HG02885 (cell line): ENCODE results near the gene BCL11A.

Experiments used
- ATAC-seq: cut with Tn5 transposase; IDR thresholded peaks from one replicate; pipeline ENCODE4 v1.9.1; 2021; ENCODE audit warnings: mild to moderate bottlenecking; ENCODE audit not compliant: unreplicated experiment, poor library complexity

Gene BCL11A

DNA sequence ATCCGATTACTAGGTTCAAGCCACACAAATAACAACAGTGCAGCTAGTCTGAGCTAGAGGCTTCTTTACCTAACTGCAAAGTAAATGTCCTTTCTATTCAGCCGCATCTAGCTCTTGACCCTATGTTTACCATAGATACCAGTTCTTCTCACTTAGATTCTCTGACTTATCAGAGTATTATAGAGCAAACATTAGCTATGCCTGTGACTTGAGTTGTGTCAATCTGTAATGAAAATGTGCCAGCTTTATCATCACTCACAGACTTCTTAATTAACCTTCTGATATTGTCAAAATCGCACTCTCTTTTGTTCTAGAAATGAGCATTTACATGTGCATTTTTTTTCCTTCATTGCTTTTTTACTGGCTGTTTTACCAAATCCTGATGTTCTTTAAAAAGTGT is 79.9 kb downstream of the BCL11A start:
- ATAC-seq, result no peak

GRCh38 chr2:60472663-60473289 is 80.7 kb downstream of the BCL11A start:
- ATAC-seq, result no peak

DNA sequence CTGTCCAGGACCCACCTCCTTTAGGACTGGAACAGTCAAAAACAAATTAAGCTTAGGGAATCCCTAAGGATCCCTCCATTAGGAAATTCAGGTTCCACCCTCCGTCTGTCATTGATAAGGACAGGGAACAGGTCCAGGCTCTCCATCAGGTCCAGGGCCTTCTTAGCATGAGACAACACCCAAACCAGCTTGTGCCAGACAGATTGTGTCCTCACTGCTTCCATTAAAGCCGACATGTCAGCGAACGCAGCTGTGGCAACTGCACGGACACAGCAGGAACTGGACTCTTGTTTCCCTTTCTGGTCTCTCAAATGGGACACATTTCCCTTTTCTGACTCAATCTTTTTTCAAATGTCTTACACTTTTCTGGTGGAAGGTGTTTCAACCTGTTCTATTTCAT is 81.4 kb downstream of the BCL11A start:
- no peak for ATAC-seq

- no peak for ATAC-seq
Measured at GRCh38 chr2:60470340-60470739, 83.1 kb downstream of the BCL11A start.

DNA sequence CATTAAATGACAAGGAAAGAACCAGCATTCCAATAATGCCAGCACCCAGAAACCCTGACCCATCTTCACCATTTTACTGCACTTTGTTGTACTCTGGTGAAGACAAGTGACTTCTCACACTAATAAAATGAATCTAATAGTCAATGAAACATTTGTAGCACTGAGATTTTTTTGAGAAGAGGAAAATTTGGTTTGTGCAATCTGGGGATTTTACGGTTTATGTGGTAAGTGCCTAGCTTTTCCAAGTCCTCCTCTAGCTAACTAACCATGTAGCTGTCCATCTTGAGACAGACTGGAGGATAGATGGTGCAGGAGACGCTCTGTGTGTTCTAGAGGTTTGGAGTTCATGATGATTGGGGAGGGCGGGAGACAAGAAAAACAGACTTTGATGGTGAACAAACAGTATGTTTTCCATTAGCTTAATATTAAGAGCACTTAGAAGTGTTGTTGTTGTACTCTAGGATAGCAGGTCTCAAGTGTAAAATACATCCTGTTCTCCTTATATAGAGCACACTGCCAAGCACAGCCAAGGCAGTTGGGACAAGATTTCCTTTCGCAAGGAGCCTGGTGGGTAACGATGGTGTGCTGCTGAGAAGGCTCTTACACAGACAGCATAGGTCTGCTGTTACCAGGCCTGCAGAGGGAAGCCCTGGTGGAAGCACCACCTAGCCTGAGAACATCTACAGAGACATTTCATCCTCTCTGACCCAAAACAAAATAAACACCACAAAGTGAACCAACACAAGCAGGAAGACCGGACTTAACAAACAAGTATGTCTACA is 83.7 kb downstream of the BCL11A start:
- ATAC-seq, result no peak

GRCh38 chr2:60468382-60469085 is 84.9 kb downstream of the BCL11A start:
- ATAC-seq, result peak; percentile 45

DNA sequence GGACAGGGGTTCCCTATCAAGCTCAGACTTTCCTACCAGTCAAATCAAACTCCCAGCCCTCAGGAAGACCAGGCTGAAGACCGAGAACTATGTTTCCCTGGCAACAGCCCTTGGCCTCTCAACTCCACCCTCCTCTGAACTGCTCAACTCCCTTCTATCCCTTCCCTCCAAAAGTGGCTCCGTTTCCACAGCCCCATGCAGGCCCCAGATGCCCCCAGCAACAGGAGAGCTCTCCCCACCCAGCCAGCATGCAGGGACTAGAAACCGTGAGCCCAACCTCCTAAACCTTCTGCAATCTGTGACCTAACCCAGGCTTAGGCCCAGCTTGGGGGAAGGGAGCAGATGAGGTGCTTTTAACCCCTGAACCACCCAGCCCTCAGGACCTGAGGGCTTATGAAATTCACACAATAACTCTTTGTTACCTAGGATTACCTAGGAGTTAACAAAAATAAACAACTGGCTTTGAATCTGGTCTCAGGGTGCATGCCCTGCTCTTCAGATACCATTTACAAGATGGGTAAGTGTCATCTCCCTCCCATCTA is 87.2 kb downstream of the BCL11A start:
- no peak for ATAC-seq

DNA sequence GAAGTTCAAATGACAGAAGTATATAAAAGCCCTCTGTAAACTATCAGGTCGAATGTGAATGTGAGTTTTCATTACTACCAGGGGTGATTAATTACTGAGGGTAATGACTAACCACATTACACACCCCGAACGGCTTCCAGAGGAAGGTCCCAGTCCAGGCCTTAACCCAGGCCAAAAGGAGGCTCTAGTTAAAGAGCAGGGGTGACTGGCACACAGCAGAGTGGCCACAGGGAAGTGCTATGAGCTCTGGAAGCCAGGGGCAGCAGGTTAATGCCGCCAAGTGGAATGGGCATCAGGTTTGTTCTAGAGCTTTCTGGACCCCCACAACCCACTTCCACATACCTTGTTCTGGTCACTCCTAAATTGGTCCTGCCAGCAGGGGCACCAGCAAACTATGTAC is 87.7 kb downstream of the BCL11A start:
- no peak for ATAC-seq

DNA sequence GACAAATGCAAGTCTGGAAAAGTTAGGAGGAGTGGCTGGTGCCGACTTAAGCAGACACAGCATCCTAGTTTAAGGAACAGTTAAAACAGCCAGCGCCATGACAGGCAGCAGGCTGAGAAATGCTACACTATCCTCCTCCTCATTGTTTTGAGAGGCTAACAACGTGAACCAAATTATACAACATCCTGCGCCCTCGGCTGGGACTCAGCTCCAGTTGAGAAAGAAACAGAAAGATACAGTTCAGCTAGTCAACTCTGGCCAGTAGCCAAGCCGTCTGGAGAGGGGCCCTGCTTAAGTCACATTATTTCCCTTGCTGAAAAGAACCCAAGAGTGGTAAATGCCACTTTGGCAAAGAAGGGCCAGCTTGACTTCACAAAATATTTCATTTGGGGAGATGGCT is 90.2 kb downstream of the BCL11A start:
- ATAC-seq, result no peak

DNA sequence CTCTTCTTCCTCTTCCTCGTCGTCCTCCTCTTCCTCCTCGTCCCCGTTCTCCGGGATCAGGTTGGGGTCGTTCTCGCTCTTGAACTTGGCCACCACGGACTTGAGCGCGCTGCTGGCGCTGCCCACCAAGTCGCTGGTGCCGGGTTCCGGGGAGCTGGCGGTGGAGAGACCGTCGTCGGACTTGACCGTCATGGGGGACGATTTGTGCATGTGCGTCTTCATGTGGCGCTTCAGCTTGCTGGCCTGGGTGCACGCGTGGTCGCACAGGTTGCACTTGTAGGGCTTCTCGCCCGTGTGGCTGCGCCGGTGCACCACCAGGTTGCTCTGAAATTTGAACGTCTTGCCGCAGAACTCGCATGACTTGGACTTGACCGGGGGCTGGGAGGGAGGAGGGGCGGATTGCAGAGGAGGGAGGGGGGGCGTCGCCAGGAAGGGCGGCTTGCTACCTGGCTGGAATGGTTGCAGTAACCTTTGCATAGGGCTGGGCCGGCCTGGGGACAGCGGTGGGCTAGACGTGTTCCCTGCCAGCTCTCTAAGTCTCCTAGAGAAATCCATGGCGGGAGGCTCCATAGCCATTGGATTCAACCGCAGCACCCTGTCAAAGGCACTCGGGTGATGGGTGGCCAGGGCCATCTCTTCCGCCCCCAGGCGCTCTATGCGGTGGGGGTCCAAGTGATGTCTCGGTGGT is 91.9 kb downstream of the BCL11A start:
- ATAC-seq, result no peak

DNA sequence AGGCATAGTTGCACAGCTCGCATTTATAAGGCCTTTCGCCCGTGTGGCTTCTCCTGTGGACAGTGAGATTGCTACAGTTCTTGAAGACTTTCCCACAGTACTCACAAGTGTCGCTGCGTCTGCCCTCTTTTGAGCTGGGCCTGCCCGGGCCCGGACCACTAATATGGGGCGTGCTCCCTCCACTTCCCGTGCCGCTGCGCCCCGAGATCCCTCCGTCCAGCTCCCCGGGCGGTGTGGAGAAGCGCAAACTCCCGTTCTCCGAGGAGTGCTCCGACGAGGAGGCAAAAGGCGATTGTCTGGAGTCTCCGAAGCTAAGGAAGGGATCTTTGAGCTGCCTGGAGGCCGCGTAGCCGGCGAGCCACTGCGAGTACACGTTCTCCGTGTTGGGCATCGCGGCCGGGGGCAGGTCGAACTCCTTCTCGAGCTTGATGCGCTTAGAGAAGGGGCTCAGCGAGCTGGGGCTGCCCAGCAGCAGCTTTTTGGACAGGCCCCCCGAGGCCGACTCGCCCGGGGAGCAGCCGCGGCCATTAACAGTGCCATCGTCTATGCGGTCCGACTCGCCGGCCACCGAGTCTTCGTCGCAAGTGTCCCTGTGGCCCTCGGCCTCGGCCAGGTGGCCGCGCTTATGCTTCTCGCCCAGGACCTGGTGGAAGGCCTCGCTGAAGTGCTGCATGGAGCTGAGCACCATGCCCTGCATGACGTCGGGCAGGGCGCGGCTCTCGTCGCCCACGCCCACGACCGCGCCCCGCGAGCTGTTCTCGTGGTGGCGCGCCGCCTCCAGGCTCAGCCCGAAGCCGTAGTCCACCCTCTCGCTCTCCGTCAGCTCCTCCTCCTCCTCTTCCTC is 92.7 kb downstream of the BCL11A start:
- ATAC-seq, result no peak

- no peak for ATAC-seq
Measured at GRCh38 chr2:60459851-60460250, 93.6 kb downstream of the BCL11A start.

GRCh38 chr2:60456115-60456770 is 97.2 kb downstream of the BCL11A start:
- no peak for ATAC-seq

- no peak for ATAC-seq
Measured at GRCh38 chr2:60453872-60454271, 99.6 kb downstream of the BCL11A start.

GRCh38 chr2:60453301-60453700 is 100.2 kb downstream of the BCL11A start:
- no peak for ATAC-seq

GRCh38 chr2:60450488-60450887 is 103.0 kb downstream of the BCL11A start:
- no peak for ATAC-seq

DNA sequence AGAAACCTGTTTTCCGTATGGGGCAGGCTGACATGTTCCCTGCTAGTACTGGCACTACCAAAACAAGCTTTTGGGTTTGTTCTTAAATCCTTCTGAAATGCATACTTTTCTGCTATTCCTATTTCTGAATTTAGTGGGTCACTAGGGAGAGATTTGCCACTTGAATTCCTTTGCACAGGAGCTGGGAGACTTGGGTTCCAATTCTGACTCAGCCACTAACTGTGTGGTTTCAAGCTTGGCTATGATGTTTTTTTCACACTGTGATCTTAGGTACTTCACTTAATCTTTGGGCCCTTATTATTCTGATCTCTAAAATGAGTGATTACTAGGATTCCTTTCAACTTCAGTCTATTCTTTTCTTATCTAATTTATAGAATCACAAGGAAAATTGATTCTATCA is 105.5 kb downstream of the BCL11A start:
- ATAC-seq, result no peak

- ATAC-seq, result peak; percentile 88
Measured at GRCh38 chr2:60446413-60447267, 106.8 kb downstream of the BCL11A start.
